Kidney (tissue), 14 donors: Measurements from ENCODE around the gene DCN. TPM values are rescaled to one million over a fixed set of nuclear protein-coding genes. Genes with fewer than 3 reads are reported as not detected.
"Not testable (repeated sequence)": the region's sequence is repeated elsewhere in the genome, so short reads cannot be mapped to it uniquely, and the experiment has no call there.

Source experiments
- DNase-seq, 5 donors: peaks; one replicate each; pipeline ENCODE4 v3.0.0-alpha.2; 2013 to 2020
- FAIRE-seq: peaks from 2 replicates; lab custom pipeline; 2012; peaks lifted over from hg19 to GRCh38; lab: Jason Lieb, UNC
- H3K27ac ChIP-seq, 2 donors: one replicate each; pipeline ENCODE4 v1.7.0; 2013; ENCODE audit warnings: low read depth in 2 of 2, low read length in 2 of 2, inconsistent platforms in 1 of 2
- H3K27me3 ChIP-seq: one replicate; pipeline ENCODE4 v1.7.1; 2013; ENCODE audit warnings: low read length, inconsistent platforms; ENCODE audit not compliant: control insufficient read depth, insufficient read depth
- H3K36me3 ChIP-seq, 3 donors: one replicate each; pipeline versions ENCODE4 v1.7.0 to v1.7.1; 2013; ENCODE audit warnings: low read length in 3 of 3, control low read depth in 1 of 3, inconsistent platforms in 1 of 3; ENCODE audit not compliant: insufficient read depth in 3 of 3, control insufficient read depth in 2 of 3
- H3K4me1 ChIP-seq, 3 donors: one replicate each; pipeline versions ENCODE4 v1.7.0 to v1.7.1; 2013; ENCODE audit warnings: low read length in 3 of 3, inconsistent platforms in 1 of 3, low read depth in 1 of 3; ENCODE audit not compliant: control insufficient read depth in 2 of 3, insufficient read depth in 2 of 3
- H3K4me3 ChIP-seq, 3 donors: one replicate each; pipeline versions ENCODE4 v1.7.0 to v1.8.1; 2013; ENCODE audit warnings: low read length in 3 of 3, control low read depth in 1 of 3, inconsistent platforms in 1 of 3
- H3K9ac ChIP-seq, 3 donors: one replicate each; pipeline versions ENCODE4 v1.7.0 to v1.7.1; 2013; ENCODE audit warnings: low read length in 3 of 3, control low read depth in 1 of 3, inconsistent platforms in 1 of 3
- H3K9me3 ChIP-seq, 3 donors: one replicate each; pipeline versions ENCODE4 v1.7.0 to v1.7.1; 2013; ENCODE audit warnings: low read length in 3 of 3, control low read depth in 1 of 3, inconsistent platforms in 1 of 3; ENCODE audit not compliant: control insufficient read depth in 2 of 3, insufficient read depth in 1 of 3
- intact Hi-C: fragments of 100-400 bp; cut with DNase I; formaldehyde crosslinking; loops from one replicate; pipeline ENCODE4 v1.11.1; 2022
- polyA plus RNA-seq: library from polyadenylated mRNA; stranded (reverse); fragments of 350-450 nt; fragmentation: Illumina TruSeq; extraction: RNeasy Lipid Tissue Mini Kit (QIAGEN cat#74804); gene quantifications from one replicate; pipeline ENCODE4 v1.2.3, GENCODE V29; 2014; ENCODE audit warnings: low read depth, low replicate concordance; ENCODE audit not compliant: insufficient read depth
- total RNA-seq: library from RNA; stranded (reverse); fragmentation: NEBNext Ultra II Directional; extraction: Animal tissue kit (Norgen Biotek cat#: 25700); gene quantifications from one replicate; pipeline ENCODE4 v1.2.1, GENCODE V29; 2021
- TF ChIP-seq, protein P1 (sequence below): IDR thresholded peaks from 3 replicates; pipeline ENCODE4 v1.5.1; 2012; ENCODE audit warnings: mild to moderate bottlenecking, moderate library complexity, borderline replicate concordance; ENCODE audit not compliant: insufficient read depth; ENCODE audit errors: extremely low read depth
- donor health status: control.
- donor health status: control.
- donor health status: control.
- donor health status: control.
- donor health status: control.
- donor health status: DM: yes; HTN: yes; CAD: no.
- donor health status: Normal renal cell carcinoma (clear cell type).

DCN gene
- total and polyA plus RNA-seq, 2 donors from 2014 or later: 239 to 317 TPM

GRCh38 chr12:91210618-91211017 is 28.0 kb upstream of the DCN start:
- no peak for FAIRE-seq
- no peaks in the 10 kb centered on the region for H3K9me3 ChIP-seq
- H3K27ac ChIP-seq: no peak overlapping the region
- intact Hi-C loops: no loop called here
- no peaks in the 10 kb centered on the region for H3K36me3 ChIP-seq
- TF ChIP-seq, protein P1, sequence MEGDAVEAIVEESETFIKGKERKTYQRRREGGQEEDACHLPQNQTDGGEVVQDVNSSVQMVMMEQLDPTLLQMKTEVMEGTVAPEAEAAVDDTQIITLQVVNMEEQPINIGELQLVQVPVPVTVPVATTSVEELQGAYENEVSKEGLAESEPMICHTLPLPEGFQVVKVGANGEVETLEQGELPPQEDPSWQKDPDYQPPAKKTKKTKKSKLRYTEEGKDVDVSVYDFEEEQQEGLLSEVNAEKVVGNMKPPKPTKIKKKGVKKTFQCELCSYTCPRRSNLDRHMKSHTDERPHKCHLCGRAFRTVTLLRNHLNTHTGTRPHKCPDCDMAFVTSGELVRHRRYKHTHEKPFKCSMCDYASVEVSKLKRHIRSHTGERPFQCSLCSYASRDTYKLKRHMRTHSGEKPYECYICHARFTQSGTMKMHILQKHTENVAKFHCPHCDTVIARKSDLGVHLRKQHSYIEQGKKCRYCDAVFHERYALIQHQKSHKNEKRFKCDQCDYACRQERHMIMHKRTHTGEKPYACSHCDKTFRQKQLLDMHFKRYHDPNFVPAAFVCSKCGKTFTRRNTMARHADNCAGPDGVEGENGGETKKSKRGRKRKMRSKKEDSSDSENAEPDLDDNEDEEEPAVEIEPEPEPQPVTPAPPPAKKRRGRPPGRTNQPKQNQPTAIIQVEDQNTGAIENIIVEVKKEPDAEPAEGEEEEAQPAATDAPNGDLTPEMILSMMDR: no peak
- no peak overlapping the region for H3K9ac ChIP-seq
- H3K27me3 ChIP-seq: no peaks in the 10 kb centered on the region
- H3K4me1 ChIP-seq: no peaks in the 10 kb centered on the region
- DNase-seq: no peak
- no peak overlapping the region for H3K4me3 ChIP-seq

DNA sequence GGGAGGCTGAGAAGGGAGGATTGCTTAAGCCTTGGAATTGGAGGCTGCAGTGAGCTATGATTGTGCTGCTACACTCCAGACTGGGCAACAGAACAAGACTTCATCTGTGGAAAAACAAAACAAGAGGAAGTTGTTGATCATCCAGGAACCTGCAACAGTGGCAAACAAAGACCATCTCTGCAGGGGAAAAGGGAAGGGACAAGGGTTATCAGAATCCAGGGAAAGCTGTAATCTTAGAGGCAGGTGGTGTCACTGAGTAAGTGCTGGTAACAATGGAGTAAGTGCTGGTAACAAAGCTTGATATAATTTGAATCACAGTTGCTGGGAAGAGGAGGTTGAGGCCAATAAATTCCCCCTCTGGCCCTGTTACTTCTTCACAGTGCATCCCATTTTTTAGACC is 27.5 kb upstream of the DCN start:
- Histone ChIP-seq H3K27me3 (no peaks in the 10 kb centered on the region), H3K27ac (no peak overlapping the region), H3K4me1 (no peaks in the 10 kb centered on the region), H3K4me3 (no peak overlapping the region), H3K36me3 (no peaks in the 10 kb centered on the region), H3K9me3 (no peaks in the 10 kb centered on the region), H3K9ac (no peak overlapping the region)
- TF ChIP-seq, protein P1: no peak
- intact Hi-C loops: no loop called here
- DNase-seq (no peak), FAIRE-seq (no peak)

GRCh38 chr12:91207301-91207700 is 24.7 kb upstream of the DCN start:
- H3K9me3 ChIP-seq, H3K27me3 ChIP-seq, H3K4me3 ChIP-seq, H3K9ac ChIP-seq, H3K4me1 ChIP-seq, intact Hi-C loops, FAIRE-seq, H3K27ac ChIP-seq, H3K36me3 ChIP-seq, DNase-seq: not testable (repeated sequence)

DNA sequence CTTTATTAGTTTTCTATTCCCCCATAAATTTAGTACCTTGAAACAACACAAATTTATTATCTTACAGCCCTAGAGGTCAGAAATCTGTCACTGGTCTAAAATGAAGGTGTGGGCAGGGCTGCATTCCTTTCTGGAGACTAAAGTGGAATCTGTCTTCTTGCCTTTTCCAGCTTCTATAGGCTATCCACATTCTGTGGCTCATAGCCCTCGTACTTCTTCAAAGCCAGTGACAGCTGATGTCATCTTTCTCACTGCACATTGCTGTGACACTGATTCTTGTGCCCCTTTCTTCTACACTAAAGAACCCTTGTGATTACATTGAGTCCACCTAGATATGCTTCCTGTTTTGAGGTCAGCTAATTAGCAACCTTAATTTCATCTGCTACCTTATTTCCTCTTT is 23.2 kb upstream of the DCN start:
- Histone ChIP-seq H3K27me3 (no peaks in the 10 kb centered on the region), H3K9me3 (no peaks in the 10 kb centered on the region), H3K36me3 (no peaks in the 10 kb centered on the region), H3K27ac (no peak overlapping the region), H3K4me1 (no peaks in the 10 kb centered on the region), H3K9ac (no peak overlapping the region), H3K4me3 (no peak overlapping the region)
- DNase-seq (peak in 2 of 5 donors; percentile 30 to 32), FAIRE-seq (no peak)
- intact Hi-C loops: no loop called here
- TF ChIP-seq, protein P1: no peak
